LoVo (cell line): ENCODE measurements around the gene KAZN.

Experiments used
- DNase-seq: peaks from one replicate; pipeline ENCODE4 v3.0.0-alpha.2; 2016; ENCODE audit warnings: low spot score

KAZN gene

GRCh38 chr1:14857436-14858195, 259.1 kb downstream of the KAZN start:
- DNase-seq: no peak

GRCh38 chr1:14862114-14862771, 263.8 kb downstream of the KAZN start:
- DNase-seq: no peak

- DNase-seq: no peak
These were observed 266.6 kb downstream of the KAZN start for GRCh38 chr1:14865106-14865505.

- no peak for DNase-seq
These were observed 268.6 kb downstream of the KAZN start for GRCh38 chr1:14866911-14867612.

- no peak for DNase-seq
These were observed 270.7 kb downstream of the KAZN start for GRCh38 chr1:14869187-14869586.

GRCh38 chr1:14871218-14871970, 272.9 kb downstream of the KAZN start:
- no peak for DNase-seq

- no peak for DNase-seq
These were observed 274.3 kb downstream of the KAZN start for GRCh38 chr1:14872762-14873161.

- no peak for DNase-seq
These were observed 275.2 kb downstream of the KAZN start for GRCh38 chr1:14873677-14874076.

GRCh38 chr1:14875524-14876509, 277.3 kb downstream of the KAZN start:
- DNase-seq: no peak

- DNase-seq: no peak
These were observed 278.3 kb downstream of the KAZN start for GRCh38 chr1:14876747-14877146.

- no peak for DNase-seq
These were observed 278.7 kb downstream of the KAZN start for GRCh38 chr1:14877224-14877623.

GRCh38 chr1:14878124-14878523, 279.6 kb downstream of the KAZN start:
- no peak for DNase-seq

- DNase-seq: no peak
These were observed 280.5 kb downstream of the KAZN start for GRCh38 chr1:14878951-14879350.

- DNase-seq: no peak
These were observed 282.2 kb downstream of the KAZN start for GRCh38 chr1:14880456-14881316.

GRCh38 chr1:14881775-14882672, 283.5 kb downstream of the KAZN start:
- DNase-seq: no peak

GRCh38 chr1:14884614-14885175, 286.2 kb downstream of the KAZN start:
- DNase-seq: no peak

GRCh38 chr1:14887044-14887566, 288.6 kb downstream of the KAZN start:
- no peak for DNase-seq

- no peak for DNase-seq
These were observed 289.4 kb downstream of the KAZN start for GRCh38 chr1:14887764-14888350.
